ENCODE results near the gene DBF4.
A peak's percentile ranks its signal among the peaks of the same experiment; 100 is the strongest.
"Not testable (repeated sequence)": the region's sequence is repeated elsewhere in the genome, so short reads cannot be mapped to it uniquely, and the experiment has no call there.

The DBF4 gene

DNA sequence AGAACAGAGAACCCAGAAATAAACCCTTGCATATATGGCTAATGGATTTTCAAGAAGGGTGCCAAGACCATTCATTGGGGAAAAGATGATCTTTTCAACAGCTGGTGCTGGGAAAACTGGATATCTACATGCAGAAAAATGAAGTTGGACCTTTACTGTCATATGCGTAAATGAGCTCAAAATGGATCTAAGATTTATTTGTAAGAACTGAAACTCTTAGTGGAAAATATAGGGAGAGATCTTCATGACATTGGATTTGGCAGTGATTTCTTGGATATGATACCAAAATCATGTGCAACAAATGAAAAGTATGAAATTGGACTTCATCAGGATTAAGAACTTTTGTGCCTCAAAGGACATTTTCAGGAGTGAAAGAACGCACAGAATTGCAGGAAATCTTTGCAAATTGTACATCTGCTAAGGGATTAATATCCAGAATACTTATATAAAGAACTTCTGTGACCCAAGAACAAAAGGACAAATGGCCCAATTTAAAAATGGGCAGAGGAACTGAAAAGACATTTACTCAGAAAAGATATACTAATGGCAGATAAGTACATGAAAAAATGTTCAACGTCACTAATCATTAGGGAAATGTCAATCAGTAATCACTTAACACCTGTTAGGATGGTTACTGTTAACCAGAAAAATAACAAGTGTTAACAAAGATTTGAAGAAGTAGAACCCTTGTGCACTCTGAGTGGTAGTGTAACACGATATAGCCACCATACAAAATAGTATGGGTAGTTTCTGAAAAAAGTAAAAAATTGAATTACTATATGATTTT, 6.1 kb downstream of the DBF4 start:
- DNase-seq (ENCODE audit: low read depth), result no peak

DNA sequence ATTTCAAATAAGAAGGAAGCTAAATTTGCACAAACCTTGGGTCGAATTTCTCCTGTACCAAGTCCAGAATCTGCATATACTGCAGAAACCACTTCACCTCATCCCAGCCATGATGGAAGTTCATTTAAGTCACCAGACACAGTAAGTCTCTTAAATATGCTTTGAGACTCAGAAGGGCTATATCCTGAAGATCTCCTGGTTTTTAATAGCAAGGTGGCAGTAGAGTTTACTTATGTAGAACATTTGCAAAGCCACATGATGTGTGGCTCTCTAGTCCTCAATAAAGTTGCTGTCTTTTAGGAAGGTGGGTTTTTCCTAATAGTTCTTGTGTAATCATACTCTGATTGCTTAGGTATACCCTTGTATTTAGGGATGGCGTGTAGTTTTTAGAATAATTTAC, 8.7 kb downstream of the DBF4 start:
- no peak for DNase-seq (ENCODE audit: low read depth)

DNA sequence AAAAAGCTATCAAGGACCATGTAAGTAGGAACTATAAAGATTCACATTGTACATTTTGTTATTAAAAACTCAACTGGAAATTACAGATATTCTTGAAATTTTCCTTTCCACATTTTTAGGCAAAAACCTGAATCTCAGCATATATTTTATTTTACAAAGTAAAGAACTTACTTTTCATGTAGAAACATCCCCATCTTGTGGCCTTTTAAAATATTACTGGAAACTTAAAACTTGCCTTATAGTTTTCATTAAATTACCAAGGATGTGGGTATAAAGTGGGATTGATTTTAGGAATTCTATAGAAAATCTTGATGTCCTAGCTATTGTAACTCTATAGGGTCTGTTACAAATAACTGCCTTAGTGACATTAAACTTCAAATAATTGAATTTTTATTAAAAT, 10.6 kb downstream of the DBF4 start:
- no peak for DNase-seq (ENCODE audit: low read depth)

DNA sequence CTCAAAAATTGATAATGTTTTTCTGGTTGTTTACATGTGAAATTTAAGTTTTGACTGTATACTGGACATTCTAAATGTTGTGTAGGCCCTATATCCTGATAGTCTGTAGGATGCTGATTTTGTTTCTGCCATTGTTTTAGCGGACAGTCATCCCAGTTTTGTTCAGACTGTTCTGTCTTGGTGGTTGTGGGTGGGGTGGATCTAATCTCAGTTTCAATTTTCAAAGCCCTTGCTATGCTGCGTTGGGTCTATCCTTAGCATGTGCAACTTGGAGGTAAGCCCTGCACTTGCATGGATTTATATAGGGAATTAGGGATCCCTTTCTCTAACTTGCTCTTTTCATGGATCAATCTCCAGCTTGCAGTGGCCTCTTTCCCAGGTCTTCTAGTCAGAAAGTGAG, 19.1 kb downstream of the DBF4 start:
- no peak for DNase-seq (ENCODE audit: low read depth)

GRCh38 chr7:87899255-87899654, 23.0 kb downstream of the DBF4 start:
- no peak for DNase-seq (ENCODE audit: low read depth)

DNA sequence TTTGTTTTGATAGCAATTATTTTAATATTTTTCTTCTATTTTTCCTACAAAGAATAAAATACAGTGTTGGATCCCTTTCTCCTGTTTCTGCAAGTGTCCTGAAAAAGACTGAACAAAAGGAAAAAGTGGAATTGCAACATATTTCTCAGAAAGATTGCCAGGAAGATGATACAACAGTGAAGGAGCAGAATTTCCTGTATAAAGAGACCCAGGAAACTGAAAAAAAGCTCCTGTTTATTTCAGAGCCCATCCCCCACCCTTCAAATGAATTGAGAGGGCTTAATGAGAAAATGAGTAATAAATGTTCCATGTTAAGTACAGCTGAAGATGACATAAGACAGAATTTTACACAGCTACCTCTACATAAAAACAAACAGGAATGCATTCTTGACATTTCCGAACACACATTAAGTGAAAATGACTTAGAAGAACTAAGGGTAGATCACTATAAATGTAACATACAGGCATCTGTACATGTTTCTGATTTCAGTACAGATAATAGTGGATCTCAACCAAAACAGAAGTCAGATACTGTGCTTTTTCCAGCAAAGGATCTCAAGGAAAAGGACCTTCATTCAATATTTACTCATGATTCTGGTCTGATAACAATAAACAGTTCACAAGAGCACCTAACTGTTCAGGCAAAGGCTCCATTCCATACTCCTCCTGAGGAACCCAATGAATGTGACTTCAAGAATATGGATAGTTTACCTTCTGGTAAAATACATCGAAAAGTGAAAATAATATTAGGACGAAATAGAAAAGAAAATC, 31.0 kb downstream of the DBF4 start:
- not testable (repeated sequence) for DNase-seq (ENCODE audit: low read depth)

DNA sequence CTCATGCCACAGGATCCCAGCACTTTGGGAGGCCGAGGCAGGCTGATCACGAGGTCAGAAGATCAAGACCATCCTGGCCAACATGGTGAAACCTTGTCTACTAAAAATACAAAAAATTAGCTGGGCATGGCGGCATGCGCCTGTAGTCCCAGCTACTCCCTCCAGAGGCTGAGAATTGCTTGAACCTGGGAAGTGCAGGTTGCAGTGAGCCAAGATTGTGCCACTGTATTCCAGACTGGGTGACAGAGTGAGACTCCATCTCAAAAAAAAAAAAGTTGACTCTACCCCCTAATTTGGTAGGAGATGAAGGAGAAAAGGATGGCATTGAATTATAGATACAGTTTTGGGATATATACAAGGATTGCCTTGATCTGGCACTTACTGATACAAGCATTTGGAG, 32.5 kb downstream of the DBF4 start:
- DNase-seq (ENCODE audit: low read depth), result not testable (repeated sequence)

GRCh38 chr7:87912121-87912520, 35.8 kb downstream of the DBF4 start:
- DNase-seq (ENCODE audit: low read depth), result no peak

DNA sequence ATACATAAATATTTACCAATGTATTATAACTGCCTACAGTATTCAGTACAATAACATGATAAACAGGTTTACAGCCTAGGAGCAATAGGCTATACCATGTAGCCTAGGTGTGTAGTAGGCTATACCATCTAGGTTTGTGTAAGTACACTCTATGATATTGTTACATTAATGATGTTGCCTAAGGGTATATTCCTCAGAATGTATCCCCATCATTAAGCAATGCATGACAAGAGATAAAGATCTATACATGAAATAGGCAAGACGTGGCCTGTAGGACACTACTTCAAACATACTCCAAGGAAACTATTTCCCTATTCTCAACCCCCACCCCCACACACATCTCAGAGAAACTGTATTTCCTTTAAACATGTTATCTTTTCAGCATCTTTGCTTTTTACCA, 42.4 kb downstream of the DBF4 start:
- no peak for DNase-seq (ENCODE audit: low read depth)

DNA sequence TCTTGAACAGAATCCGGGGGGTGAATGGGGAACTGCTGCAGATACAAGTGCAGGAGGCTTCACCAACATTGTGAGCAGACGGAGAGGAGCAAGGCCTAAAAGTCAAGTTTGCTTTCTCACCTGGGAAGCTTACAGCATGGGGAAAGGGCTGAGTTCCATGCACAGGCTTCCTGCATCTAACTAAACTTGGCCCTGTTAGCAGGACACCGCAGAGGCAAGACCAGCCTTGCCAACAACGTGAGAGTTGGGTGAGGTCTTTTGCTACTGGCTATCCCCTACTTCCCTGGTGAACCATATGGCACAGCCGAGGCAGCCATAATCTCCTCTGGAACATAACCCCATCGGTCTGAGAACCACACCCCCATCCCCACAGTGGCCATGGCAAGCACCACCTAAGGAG, 43.6 kb downstream of the DBF4 start:
- DNase-seq (ENCODE audit: low read depth), result no peak

DNA sequence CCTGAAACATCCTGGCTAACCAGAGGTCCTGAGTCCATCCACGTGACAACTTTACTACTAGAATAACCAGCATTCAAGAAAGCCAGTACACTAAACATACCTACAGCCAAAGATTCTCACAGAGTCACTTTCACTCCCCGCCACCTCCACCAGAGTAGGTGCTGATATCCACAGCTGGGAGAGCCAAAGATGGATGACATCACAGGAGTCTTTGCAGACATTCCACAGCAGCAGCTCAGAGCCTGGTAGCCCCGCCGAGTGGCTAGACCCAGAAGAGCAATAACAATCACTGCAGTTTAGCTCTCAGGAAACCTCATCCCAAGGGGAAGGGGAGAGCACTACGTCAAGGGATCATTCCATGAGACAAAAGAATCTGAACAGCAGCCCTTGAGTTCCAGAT, 44.3 kb downstream of the DBF4 start:
- no peak for DNase-seq (ENCODE audit: low read depth)

- DNase-seq (ENCODE audit: low read depth), result not testable (repeated sequence)
These were observed 46.6 kb downstream of the DBF4 start for GRCh38 chr7:87922759-87923395.

- DNase-seq (ENCODE audit: low read depth), result no peak
These were observed 50.5 kb downstream of the DBF4 start for GRCh38 chr7:87926581-87927461.

- DNase-seq (ENCODE audit: low read depth), result no peak
These were observed 57.3 kb downstream of the DBF4 start for GRCh38 chr7:87933605-87933952.

DNA sequence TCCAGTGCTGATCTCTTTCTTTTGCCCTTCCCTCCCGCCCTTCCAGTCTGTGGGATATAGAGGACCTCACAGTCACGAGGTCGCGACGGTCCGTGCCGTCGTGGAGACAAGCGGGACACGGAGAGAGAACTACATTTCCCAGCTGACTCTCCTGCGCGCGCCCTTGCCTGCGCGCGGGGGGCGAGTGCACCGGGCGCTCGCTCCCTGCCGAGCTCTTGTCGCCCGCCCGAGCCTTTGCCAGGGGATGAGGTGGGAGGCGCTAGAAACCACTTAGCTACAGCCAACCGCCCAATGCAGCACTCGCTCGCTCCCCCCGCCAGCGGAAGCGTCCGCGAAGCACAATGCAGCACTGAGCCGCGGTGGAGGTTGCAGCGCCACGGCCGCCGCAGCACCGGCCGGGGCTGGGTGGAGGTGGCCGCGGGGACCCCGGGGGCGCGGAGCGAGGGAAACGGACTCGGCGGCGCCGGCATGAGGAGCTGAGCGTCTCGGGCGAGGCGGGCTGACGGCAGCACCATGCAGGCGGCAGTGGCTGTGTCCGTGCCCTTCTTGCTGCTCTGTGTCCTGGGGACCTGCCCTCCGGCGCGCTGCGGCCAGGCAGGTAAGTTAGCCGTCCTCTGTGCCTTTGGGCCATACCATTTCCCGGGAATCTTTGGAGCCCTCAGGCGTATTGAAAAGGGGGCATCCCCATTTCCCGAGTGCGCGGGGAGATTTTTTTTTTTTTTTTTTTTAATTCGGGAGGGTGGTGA, 57.8 kb downstream of the DBF4 start, which contains the start of gene ADAM22:
Gene ADAM22, plus strand, starts transcription at position 299 of the 746 bp plus-strand sequence. Its CDS starts 215 bp downstream, at position 514.
- DNase-seq (ENCODE audit: low read depth), result peak; percentile 75

DNA sequence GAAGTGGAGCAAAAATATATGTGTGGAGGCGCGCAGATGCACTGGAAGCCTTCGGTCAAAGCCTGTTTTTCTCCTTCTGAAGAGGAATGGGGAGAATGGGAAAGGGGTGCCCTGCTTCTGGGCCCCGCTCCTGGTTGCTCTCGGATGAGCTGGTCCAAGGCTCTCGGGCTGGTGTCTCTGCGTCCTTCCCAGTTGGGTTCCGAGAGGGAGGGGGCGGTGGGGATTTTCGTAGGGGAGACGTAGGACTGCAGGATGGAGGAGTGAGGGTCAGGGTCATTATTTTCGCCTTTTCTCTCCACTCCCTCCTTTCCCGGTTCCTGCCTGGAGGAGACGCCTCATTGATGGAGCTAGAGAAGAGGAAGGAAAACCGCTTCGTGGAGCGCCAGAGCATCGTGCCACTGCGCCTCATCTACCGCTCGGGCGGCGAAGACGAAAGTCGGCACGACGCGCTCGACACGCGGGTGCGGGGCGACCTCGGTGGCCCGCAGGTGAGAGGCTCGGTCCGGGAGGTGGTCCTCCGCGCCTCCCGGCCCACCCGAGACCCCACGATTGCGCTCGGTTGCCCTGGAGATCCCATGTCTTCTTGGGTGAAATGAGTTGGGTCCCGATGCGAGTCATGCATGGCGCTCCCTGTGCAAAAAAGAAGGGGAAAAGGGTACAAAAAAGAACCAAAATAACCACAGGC, 58.5 kb downstream of the DBF4 start:
- DNase-seq (ENCODE audit: low read depth), result no peak

DNA sequence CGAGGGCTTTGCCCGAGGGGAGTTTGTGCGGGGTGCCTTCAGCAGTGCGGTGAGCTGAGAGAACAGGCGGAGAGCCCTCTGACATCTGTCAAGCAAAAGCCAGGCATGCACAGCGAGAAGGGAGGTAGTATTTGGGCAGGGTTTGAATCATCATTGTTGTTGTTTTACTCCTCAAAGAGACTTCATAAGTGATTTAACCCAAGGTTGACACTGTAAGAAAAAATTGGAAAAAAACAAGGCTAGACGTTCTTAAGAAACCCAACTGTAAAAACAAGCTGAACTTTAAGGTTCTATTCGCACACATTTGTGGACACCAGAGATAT, 59.1 kb downstream of the DBF4 start:
- no peak for DNase-seq (ENCODE audit: low read depth)

DNA sequence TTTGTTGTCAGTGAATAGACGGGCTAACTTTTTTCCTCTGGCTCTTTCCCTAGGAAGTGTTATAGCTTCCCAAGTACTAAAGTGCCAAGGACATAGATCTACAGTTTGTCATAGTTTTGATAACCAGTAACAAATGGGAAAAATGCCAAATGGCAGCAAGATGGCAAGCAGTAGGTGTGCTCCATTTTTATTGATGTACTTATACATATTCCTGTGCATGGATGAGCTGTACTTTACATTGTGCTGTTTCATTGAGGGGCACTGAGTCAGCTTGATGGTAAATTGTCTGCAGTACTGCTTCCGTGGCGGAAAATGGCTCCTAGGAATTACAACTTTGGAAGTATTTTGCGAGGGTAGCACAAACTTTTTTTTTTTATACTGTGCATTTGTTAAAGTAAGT, 64.8 kb downstream of the DBF4 start:
- DNase-seq (ENCODE audit: low read depth), result no peak

DNA sequence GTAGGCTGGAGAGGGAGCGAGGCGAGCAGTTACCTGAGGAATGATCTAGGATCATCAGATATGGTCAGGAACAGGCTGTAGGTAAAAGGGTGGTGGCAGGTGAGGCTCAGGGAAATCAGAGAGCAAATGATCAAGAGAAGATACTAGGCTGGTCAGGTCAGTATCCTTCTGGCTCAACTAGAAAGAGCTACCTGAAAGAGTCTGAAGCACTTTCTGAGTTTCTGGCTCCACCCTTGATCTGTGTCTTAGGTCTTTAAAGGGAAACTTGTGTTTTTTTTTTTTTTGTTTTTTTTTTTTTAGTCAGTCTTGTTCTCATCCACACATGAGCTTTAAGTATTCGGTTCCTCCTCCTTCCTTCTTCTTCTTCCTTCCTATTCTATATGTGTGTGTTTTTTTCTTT, 68.3 kb downstream of the DBF4 start:
- DNase-seq (ENCODE audit: low read depth), result no peak

DNA sequence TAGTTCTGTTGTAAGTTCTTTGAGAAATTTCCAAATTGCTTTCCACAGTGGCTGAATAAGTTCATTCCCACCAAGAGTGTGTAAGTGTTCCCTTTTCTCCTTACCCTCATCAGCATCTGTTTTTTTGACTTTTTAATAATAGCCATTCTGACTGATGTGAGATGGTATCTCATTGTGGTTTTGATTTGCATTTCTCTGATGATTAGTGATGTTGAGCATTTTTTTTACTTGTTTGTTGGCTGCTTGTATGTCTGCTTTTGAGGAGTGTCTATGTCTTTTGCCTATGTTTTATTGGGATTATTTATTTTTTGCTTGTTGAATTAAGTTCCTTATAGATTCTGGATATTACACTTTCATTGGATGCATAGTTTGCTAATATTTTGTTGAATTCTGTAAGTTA, 69.6 kb downstream of the DBF4 start:
- not testable (repeated sequence) for DNase-seq (ENCODE audit: low read depth)

DNA sequence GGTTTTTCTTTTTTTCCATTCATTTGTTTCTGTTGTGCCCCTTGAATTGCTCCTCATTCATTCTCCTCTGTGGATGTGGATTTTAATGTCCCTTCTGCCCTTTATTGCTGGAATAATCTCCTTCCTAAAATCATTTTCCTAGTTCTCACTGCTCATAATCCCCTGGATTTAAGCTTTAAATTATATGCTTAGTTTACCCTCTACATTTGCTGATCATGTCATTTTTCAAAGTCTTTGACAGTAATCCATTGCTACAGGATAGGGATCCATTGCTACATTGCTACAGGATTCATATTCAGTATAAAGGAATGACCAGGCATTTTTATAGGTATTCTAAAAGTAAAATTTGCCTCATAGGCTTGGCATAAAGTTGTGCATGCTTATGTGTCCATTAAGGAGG, 72.1 kb downstream of the DBF4 start:
- DNase-seq (ENCODE audit: low read depth), result no peak

Data from CMK (cell line).